ENCODE data around the gene LRRN4. TPM values are rescaled to one million over a fixed set of nuclear protein-coding genes. Genes with fewer than 3 reads are reported as not detected.

LRRN4 gene
- total RNA-seq, 1 experiment from 2014 or later = 0.72 TPM

GRCh38 chr20:6046432-6046831, 7.4 kb downstream of the LRRN4 start:
- ChIA-PET POLR2A (ENCODE audit: unreplicated experiment) (no interaction called here), CTCF (no interaction called here)
- Histone ChIP-seq H3K79me2 (ENCODE audit: low read depth) (no peaks in the 10 kb centered on the region), H3K27me3 (ENCODE audit: insufficient read depth, low read depth) (no peaks in the 10 kb centered on the region), H3F3A (ENCODE audit: insufficient read depth, low read depth) (no peaks in the 10 kb centered on the region), H3K4me2 (no peak overlapping the region), H3K27ac (no peak overlapping the region), H3K4me1 (replicated peaks; ENCODE audit: insufficient read depth) (no peaks in the 10 kb centered on the region), H4K20me1 (ENCODE audit: insufficient read depth) (no peaks in the 10 kb centered on the region), H3K4me3 (no peak overlapping the region), H3K9me3 (ENCODE audit: insufficient read depth, low read depth) (no peaks in the 10 kb centered on the region), H3K9me2 (ENCODE audit: insufficient read depth) (no peaks in the 10 kb centered on the region), H2AFZ (no peak overlapping the region), H3K36me3 (ENCODE audit: low read depth) (no peaks in the 10 kb centered on the region)
- intact Hi-C loops (cut with micrococcal nuclease; ENCODE audit: unreplicated experiment) = no loop called here
- no TSS peak for BruUV-seq (replicated peaks)
- no peak for TF ChIP-seq EZH2 (IDR thresholded peaks at IDR 0.05; ENCODE audit: low read depth)
- TF ChIP-seq CTCF (conservative IDR thresholded peaks at IDR 0.05) = no peak
- DNase-seq = no peak

- ChIA-PET POLR2A (ENCODE audit: unreplicated experiment) (no interaction called here), CTCF (no interaction called here)
- no peaks in the 10 kb centered on the region for H3K79me2 ChIP-seq (ENCODE audit: low read depth)
- no peak for TF ChIP-seq CTCF (conservative IDR thresholded peaks at IDR 0.05)
- no peak for TF ChIP-seq EZH2 (IDR thresholded peaks at IDR 0.05; ENCODE audit: low read depth)
- H3K27me3 ChIP-seq (ENCODE audit: insufficient read depth, low read depth) = no peaks in the 10 kb centered on the region
- no peak overlapping the region for H3K4me2 ChIP-seq
- H3K36me3 ChIP-seq (ENCODE audit: low read depth) = no peaks in the 10 kb centered on the region
- intact Hi-C loops (cut with micrococcal nuclease; ENCODE audit: unreplicated experiment) = no loop called here
- no peaks in the 10 kb centered on the region for H4K20me1 ChIP-seq (ENCODE audit: insufficient read depth)
- H3K4me1 ChIP-seq (replicated peaks; ENCODE audit: insufficient read depth) = no peaks in the 10 kb centered on the region
- BruUV-seq (replicated peaks) = no TSS peak
- no peaks in the 10 kb centered on the region for H3F3A ChIP-seq (ENCODE audit: insufficient read depth, low read depth)
- no peaks in the 10 kb centered on the region for H3K9me2 ChIP-seq (ENCODE audit: insufficient read depth)
- no peak overlapping the region for H3K27ac ChIP-seq
- H2AFZ ChIP-seq = no peak overlapping the region
- DNase-seq = no peak
- H3K4me3 ChIP-seq = no peak overlapping the region
- H3K9me3 ChIP-seq (ENCODE audit: insufficient read depth, low read depth) = no peaks in the 10 kb centered on the region
Measured at GRCh38 chr20:6045566-6045965, 8.3 kb downstream of the LRRN4 start.

- CTCF ChIA-PET = no interaction called here
- intact Hi-C loops (cut with micrococcal nuclease; ENCODE audit: unreplicated experiment) = no loop called here
- TF ChIP-seq CTCF (conservative IDR thresholded peaks at IDR 0.05) = no peak
- TF ChIP-seq EZH2 (IDR thresholded peaks at IDR 0.05; ENCODE audit: low read depth) = no peak
- Histone ChIP-seq H2AFZ (no peak overlapping the region), H3K4me1 (replicated peaks; ENCODE audit: insufficient read depth) (no peaks in the 10 kb centered on the region), H3K4me3 (no peak overlapping the region), H3K27ac (no peak overlapping the region), H3F3A (ENCODE audit: insufficient read depth, low read depth) (no peaks in the 10 kb centered on the region), H4K20me1 (ENCODE audit: insufficient read depth) (no peaks in the 10 kb centered on the region), H3K79me2 (ENCODE audit: low read depth) (no peaks in the 10 kb centered on the region), H3K9me2 (ENCODE audit: insufficient read depth) (no peaks in the 10 kb centered on the region), H3K36me3 (ENCODE audit: low read depth) (no peaks in the 10 kb centered on the region), H3K27me3 (ENCODE audit: insufficient read depth, low read depth) (no peaks in the 10 kb centered on the region), H3K9me3 (ENCODE audit: insufficient read depth, low read depth) (no peaks in the 10 kb centered on the region), H3K4me2 (no peak overlapping the region)
- BruUV-seq (replicated peaks) = no TSS peak
- POLR2A ChIA-PET (ENCODE audit: unreplicated experiment) = interaction anchor here (0.5 kb wide), 1 partner anchor 28 kb away, joined by 4 read pairs; no protein-coding TSS in a partner anchor
- DNase-seq = no peak
Measured at GRCh38 chr20:6044115-6044514, 9.7 kb downstream of the LRRN4 start.

All from PC-9 (cell line).